Activated CD4-positive, alpha-beta T cell treated with anti-CD3 and anti-CD28 coated beads, Interleukin-10, Interleukin-2, amounts not matched to agents 100 ng/mL and 50 ng/mL, durations not matched to agents 16 hours and 8 hours (primary cell): Measurements from ENCODE around the gene ANXA11.
"Not testable (repeated sequence)": the region's sequence is repeated elsewhere in the genome, so short reads cannot be mapped to it uniquely, and the experiment has no call there.

Experiments
- DNase-seq: peaks from one replicate; pipeline ENCODE4 v3.0.0-alpha.2; 2020

ANXA11 gene

DNA sequence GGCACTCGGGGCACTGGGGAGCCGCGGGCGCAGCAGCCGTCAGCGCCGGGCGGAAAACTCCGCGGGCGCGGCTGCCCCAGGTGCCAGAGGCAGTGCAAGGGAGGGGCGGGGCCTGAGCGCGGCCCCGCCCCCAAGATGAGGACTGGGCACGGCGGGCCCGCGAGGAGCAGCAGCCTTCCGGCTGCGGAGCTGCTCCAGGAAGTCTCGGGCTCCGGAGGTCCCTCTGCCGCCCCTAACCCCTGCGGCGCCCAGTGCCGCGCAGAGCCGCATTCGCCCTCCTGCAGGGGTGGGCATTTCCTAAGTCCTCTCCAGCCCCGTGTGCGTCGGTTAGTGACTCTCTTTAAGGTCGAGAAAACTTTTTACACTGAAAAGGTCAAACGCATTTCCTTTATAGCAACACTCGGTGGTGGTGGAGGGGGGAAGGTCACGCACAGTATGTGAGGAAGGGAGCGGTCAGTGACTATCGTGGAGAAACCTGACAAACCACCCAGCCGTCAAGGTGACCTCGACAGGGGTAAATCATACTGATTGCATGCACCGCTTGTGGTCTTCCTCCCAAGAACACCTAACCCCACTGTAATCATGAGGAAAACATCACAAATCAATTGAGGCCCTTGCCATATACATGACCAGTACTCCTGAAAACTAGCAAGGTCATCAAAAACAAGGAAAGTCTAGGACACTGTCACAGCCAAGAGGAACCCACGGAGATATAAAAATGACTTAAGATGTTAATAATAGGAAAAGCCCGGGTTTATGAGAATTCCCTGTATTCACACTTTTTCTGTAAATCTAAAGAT, at the start of gene ANXA11:
TSS of gene ANXA11 (minus strand) at position 61 of the 800 bp plus-strand sequence. CDS start 32,676 bp downstream, outside the sequence.
- DNase-seq: peak; percentile 93

DNA sequence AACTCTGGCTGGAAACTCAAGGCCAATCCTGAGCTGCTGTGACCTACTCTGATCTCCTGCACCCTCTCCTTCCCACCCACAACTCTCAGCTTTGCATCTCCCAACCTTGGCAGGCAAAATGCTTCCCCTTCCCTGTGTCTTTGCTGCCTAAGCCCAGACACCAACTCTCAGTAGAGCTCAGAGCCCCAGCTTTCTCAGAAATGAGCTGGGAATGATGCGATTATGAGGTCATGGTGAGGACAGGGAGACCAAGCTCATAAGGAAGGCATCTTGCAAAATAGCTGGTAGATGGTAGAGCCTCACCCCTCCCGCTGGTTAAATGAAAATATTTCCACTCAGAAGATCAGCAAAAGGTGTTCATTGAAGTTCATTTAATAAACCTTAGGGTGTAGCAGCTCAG, 49.4 kb upstream of the ANXA11 start:
- DNase-seq: not testable (repeated sequence)

DNA sequence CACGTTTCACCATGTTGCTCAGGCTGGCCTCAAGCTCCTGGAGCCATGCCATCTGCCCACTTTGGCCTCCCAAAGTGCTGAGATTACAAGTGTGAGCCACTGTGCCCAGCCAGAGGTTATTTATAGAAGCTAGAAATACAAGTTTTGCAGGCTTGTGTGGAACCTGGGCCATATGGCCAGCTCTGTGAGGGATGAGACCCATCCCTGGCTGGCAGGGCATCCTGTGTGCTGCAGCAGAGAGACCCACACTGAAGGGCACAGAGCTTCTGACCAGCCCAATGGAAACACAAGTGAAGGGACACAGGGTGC, 48.6 kb upstream of the ANXA11 start:
- DNase-seq: not testable (repeated sequence)

DNA sequence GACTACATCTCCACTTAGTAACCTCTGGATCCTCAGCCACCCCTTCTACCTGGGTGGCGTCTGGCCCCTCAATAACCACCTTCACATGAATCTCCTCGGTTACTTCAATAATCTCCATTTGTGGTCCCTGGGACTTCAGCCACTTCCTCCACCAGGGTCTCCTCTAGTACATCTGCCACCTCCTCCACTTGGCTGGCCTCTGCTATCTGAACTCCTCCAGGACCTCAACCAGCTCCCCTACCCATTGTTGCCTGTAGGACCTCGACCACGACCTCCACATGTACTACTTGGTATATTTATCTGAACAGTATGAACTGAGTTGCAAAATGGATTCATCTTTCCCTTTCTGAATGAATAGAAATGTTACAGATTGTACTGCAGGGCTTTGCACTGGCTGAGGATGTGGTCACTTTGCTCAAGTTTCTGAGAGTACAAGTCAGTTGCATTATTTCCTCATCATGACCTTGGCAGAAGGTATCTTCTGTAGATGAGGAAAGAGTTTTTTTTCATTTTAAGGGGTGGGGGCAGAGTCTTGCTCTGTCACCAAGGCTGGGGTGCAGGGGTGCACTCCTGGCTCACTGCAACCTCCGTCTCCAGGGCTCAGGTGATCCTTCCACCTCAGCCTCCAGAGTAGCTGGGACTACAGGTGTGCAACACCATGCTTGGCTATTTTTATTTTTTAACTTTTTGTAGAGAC, 48.1 kb upstream of the ANXA11 start:
- DNase-seq: peak; percentile 77

DNA sequence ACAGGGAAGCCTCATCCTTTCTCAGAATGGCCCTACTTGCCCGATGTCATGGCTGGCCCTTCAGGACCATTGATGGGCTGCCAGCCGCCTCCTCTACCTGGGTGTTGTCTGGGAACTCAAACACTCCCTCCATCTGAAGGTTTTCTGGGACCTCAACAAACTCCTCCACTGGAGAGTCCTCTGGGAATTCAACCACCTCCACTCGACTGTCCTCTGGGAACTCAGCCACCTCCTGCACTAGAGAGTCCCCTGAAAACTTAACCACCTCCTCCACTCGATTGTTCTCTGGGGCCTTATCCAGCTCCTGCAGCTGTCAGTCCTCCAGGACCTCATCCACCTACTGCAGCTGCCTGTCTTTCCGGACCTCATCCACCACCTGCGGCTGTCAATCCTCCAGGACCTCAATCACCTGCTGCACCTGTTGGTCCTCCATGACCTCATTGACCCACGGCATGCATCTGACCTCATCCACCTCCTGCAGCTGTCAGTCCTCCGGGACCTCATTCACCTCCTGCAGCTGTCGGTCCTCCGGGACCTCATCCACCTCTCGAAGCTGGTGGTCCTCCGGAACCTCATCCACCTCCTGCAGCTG, 47.1 kb upstream of the ANXA11 start:
- DNase-seq: no peak

DNA sequence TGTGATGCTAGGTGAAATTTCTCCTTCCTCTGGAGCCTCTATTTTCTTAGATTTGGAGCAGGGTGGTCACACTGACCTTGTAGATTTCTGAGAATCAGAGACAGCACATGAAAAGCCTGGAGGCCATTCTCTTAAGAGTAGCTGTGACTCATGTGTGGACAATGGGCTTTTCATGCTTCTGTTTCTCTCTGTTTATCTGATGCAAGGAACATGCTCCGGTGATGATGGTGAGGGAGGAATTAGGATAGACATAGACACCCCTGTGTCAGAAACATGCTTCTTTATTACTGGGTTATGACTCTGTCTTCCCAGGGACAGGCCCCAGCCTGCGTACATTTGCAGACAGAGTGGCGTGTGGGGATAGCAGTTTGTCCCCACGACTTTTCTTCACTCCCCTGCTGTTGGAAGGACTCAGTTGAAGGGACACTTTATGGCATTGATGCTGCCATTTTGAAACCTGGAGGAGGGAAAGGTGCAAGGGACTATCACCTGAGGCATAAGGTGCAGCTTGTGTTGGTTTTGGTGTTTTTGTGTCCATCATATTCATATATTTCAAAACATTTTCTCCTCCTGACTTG, 46.5 kb upstream of the ANXA11 start:
- not testable (repeated sequence) for DNase-seq

DNA sequence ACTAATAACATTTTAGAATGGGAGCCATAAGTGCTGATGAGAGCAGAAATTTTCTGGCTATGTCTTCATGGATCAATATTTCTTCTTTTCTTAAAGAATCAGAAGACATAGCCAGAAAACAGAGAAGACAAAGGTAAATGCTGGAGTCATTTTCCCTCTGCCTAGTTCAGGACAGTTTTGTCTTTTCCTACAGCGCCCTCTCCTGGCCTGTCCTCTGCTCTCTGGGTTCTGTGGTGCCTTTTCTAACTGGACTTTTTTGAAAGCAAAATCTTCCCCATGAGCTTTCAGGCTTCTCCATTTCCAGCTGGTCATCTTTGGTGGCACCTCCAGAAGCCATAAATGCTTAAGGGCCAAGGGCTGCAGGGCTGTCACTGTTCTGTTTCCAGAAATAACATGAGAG, 45.1 kb upstream of the ANXA11 start:
- not testable (repeated sequence) for DNase-seq

DNA sequence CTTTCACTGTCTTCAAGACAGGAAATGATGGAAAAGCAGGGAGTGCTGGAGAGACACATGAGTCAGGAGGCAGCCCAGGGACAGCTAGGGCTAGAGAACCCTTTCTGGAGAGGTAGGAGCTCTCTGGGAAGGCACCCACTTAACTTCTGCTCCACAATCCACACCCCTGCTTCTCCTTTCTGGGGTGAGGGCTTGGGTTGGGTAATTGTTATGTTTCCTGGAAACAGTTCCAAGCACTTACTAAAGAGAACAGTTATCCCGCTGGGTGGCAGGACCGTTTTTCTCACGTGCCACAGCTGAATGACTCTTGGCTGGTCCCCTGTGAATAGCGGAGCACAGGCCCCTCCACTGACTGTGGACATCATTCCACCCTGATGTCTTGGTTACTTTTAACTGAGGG, 44.6 kb upstream of the ANXA11 start:
- not testable (repeated sequence) for DNase-seq

DNA sequence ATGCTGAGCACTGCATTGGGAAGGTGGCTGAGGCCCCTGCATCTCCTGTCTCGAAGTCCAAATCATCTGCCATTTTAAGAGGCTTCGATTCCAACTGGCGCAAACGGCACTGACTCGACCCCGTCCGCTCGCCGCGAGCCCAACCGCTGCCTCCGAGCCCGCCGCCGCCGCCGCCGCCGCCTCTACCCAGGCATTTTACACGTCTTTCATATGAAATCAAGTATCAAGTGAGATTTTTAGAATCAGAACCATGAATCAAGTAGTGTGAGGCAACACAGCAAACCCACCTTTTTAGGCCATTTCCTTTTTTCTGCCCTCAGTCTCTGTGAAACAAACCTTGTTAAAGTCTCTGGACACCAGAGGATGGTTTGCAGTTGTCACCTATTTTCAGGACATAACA, 42.3 kb upstream of the ANXA11 start:
- not testable (repeated sequence) for DNase-seq

DNA sequence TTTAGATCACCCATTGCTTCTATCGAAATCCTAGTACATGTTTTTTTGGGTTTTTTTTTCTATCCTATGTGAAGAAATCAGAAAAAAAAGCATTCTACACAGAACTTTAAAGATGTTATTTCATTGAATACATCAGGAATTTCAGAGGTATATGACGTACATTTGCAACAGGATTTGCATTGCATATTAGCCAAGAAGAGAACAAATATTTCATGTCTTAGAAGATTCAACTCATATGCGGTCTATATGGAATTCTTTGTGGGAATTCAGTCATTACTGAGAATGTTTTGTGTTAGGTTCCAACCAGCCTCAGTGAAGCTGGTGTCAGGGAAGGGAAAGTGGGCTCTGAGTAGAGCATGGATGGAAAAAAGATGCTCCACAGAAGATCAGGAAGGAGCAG, 39.0 kb upstream of the ANXA11 start:
- not testable (repeated sequence) for DNase-seq

DNA sequence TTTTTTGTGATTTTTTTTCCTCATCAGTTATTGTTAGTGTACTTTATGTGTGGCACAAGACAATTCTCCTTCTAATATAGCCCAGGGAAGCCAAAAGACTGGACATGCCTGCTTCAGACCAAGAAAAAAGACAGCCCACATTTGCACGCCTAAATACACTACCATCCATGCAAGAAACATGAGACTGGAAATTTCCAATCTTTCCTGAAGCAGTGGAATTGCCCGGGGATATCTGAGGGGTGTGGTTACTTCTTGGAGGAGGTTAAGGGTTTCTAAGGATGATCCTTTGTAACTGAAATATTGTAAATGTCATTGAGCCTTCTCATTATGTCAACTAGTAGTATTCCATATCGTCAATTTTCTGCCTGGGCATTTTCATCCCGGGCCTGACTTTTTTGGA, 37.0 kb upstream of the ANXA11 start:
- not testable (repeated sequence) for DNase-seq

DNA sequence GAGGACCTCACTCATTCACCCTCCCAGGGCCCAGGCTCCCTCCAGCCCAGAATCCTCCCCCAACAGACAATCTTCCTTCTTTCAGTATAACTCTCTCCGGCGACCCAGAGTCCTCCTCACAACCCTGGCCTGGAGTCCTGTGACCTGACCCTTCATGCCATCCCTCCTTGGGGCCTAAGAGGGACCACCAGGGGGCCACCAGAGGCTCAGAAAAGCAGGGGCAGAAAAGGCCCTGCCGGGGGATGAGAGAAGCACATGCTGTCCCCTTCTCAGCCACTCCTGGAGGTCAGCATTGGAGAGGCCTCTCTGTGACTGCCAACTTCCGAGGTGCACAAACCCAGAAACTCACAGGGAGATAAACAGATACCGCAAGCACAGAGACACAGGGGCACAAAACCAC, 31.1 kb upstream of the ANXA11 start:
- DNase-seq: not testable (repeated sequence)

DNA sequence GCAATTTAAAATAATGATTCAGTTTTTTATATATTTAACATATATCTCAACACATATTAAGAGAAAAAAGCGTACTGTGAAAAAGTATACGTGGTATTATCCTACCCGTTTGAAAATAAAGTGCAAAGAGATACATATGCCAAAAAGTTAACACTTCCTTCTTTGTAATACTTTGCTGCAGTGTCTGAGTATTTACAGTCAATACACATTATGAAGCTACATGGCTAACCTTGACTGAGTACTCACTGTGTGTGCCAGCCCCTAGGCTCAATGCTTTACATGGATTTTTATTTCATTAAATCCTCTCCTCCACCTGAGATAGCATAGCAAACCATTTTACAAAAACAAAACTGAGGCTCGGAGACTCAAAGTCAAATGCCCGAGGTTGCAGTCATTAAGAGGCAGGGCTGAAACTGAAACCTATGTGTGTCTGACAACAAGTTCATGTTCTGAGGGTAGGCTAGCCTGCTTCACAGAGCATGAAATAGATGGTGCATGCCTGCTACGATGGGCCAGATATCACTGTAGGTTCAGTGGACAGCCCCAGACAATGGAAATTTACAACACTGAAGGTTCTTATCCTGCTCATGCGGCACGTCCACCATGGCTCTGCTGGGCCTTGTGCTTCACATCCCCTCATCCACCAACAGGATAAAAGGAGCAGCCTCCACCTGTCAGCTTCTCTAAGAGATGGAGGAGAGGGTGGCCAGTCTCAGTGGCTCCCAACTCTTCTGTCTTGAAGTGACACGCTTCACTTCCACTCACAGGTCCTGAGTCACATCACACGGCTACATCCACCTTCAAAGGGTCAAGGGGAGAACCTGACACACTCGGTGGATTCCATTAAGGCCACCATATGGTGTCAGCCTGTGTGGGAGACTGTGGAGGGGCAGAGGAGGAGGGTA, 29.2 kb upstream of the ANXA11 start:
- peak; percentile 27 for DNase-seq

DNA sequence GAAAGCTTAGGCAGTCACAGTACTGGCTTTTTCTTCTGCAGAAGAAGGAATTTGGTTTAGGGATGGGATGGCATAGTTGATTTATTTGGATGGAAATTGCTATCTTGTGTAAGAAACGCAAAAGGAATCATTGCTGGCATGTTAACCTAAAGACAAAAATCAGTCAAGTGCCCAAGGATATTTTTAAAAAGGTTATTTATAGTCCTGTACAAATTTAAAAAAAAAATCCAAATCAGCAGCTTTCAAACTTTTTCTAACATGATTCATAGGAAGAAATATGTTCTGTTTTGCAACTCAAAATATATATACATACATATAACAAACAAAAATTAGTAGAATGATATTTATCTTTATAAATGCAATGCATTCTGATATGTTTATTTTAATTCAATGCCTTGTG, 28.5 kb upstream of the ANXA11 start:
- not testable (repeated sequence) for DNase-seq

DNA sequence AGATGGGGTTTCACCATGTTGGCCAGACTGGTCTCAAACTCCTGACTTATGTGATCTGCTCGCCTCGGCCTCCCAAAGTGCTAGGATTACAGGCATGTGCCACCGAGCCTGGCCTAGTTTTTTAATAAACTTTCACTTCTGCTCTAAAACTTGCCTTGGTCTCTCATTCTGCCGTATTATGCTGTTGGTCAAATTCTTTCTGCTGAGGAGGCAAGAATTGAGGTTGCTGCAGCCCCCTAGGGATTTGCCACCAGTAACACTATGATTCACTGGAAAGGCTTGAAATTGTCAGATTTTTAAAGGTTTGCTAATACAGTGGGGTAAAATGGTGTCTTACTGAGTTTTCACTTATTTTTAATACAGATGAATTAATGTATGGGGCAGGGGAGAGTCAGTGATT, 21.4 kb upstream of the ANXA11 start:
- DNase-seq: not testable (repeated sequence)

DNA sequence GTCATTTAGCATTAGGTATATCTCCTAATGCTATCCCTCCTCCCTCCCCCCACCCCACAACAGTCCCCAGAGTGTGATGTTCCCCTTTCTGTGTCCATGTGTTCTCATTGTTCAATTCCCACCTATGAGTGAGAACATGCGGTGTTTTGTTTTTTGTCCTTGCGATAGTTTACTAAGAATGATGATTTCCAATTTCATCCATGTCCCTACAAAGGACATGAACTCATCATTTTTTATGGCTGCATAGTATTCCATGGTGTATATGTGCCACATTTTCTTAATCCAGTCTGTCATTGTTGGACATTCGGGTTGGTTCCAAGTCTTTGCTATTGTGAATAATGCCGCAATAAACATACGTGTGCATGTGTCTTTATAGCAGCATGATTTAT, 17.7 kb upstream of the ANXA11 start:
- not testable (repeated sequence) for DNase-seq

DNA sequence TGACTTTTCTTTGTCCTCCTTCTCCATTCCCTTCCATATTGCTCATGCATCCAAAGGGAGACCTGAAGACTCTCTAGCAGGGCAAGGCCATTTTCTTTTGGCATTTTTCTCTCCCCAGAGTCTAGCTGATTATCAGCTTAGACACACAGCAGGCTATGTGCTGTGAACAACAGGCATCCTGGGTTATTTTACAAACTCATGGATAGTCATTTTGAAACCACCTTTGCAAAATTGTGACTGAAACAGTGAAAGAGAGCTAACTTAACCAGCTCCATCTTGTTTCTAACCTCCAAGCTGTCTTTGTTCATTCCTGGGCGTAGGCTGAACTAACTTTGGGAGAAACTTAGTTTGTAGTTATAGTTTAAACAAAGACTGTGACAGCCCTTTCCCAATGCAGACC, 13.5 kb upstream of the ANXA11 start:
- DNase-seq: peak; percentile 82

DNA sequence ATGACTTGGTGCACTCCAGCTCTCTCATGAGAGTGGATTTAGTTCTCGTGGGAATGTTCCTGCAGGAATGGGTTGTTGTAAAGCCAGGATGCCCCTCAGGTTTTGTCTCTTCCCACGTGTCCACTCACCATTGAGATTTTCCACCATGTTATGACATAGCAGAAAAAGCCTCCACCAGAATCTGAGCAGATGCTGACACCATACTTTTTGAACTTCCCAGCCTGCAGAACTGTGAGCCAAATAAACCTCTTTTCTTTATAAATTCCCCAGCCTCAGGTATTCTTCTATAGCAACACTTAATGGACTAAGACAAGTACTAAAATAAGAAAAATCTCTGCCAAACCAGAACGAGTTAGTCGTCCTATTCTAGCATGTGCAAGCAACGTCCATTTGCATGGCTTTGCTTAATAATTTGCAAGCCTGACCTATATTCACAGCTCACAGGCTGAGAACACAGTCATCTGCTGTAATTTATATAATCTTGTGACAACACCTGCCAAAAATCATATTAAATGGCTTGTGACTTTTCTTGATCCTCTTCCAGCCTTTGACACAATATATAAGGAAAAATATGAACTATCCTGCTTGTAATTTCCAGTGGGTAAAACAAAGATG, 9.1 kb upstream of the ANXA11 start:
- DNase-seq: not testable (repeated sequence)

DNA sequence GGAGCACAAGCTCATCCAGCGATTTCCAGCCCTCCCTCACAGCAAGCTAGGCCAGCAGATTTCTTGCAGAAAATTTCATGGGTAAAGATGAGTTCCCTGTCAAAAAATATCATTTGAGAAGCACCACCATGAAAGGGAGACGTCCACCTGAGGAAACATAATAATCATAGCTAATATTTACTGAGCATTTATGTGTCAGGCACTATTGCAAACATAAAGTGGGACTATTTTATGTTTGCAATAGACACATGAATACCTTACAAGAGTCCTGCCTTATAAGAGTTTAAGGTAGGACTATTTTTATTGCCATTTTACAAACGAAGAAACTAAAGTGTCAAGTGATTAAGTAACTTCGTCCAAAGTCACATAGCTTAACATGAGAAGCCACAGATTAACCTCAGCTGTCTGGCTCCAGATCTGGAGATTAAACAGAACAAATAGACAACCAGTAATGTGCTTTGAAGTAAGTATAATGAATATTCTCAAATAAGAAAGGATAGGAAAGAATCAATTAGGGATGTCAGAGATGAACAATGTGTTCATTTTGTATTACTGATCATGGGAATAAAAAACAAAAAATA, 7.3 kb upstream of the ANXA11 start:
- DNase-seq: not testable (repeated sequence)

DNA sequence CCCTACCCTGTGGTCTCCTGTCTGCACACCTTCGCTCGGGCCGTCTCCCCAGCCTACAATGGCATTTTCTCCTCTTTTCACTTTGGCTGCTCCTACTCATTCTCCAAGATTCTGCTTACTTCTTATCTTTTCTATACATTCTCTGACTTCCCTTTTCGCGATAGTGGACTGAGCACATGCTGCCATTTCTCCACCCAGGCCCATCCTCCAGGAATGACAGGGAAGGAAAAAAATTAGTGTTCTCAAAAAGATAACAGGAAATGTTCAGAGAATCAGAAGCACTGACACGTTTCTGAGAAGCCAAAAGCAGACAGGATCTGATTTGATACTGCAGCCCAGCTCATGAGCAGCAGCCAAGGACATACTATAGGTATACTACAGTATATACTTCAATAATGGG, 6.4 kb upstream of the ANXA11 start:
- no peak for DNase-seq

DNA sequence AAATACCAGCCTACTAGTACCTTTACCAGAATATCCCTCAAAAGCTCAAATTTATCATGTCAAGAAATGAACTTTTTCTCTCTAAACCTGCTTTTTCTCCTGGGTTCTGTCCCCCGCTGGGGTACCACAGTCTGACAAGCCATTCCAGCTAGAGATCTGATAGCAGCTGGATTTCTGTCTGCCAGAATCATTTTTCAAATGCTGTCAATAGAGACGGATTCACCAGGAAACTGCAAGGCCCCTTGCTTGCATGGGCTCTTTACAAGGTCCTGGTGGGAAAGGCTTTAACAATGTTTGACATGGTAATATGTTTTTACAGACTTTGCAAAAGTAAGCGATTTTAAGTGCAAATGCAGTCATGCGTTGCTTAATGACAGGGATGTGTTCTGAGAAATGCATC, 4.9 kb upstream of the ANXA11 start:
- no peak for DNase-seq
